Measurements from ENCODE around the gene MAK. TPM values are rescaled to one million over a fixed set of nuclear protein-coding genes. Genes with fewer than 3 reads are reported as not detected.
A peak's percentile ranks its signal among the peaks of the same experiment; 100 is the strongest.

The MAK gene
- total RNA-seq, 1 experiment from 2014 or later, result 0.06 TPM

- H3K27me3 ChIP-seq (replicated peaks; ENCODE audit: insufficient read depth, low read depth, low read length, poor library complexity), result no peaks in the 10 kb centered on the region
- ChIA-PET POLR2A (ENCODE audit: low non-redundant PET) (no interaction called here), CTCF (no interaction called here)
- H3K36me3 ChIP-seq (ENCODE audit: insufficient read depth, low read length, poor library complexity, severe bottlenecking), result no peaks in the 10 kb centered on the region
- TF ChIP-seq CTCF (conservative IDR thresholded peaks at IDR 0.05; ENCODE audit: low read depth, low read length) (no peak), EZH2 (IDR thresholded peaks at IDR 0.05; ENCODE audit: borderline replicate concordance, low read depth, low read length, poor library complexity, severe bottlenecking) (no peak)
- no TSS peak for BruUV-seq (replicated peaks)
- intact Hi-C loops (cut with micrococcal nuclease; ENCODE audit: unreplicated experiment), result no loop called here
- DNase-seq (ENCODE audit: low spot score), result no peak
- peaks cover 15% of the 10 kb centered on the region for H3K4me1 ChIP-seq (ENCODE audit: insufficient read depth, low read length, poor library complexity, severe bottlenecking)
- peak overlapping the region; percentile 54 for H3K4me3 ChIP-seq (ENCODE audit: low read depth, low read length, poor library complexity, severe bottlenecking)
- peak overlapping the region; percentile 81 for H3K27ac ChIP-seq (ENCODE audit: low read depth, low read length, poor library complexity, severe bottlenecking)
- peaks cover 4% of the 10 kb centered on the region for H3K9me3 ChIP-seq (ENCODE audit: low read depth, low read length, poor library complexity, severe bottlenecking)
Observed at GRCh38 chr6:10719964-10720264, 118.4 kb downstream of the MAK start.

- DNase-seq (ENCODE audit: low spot score), result peak; percentile 72
- Histone ChIP-seq H3K4me1 (ENCODE audit: insufficient read depth, low read length, poor library complexity, severe bottlenecking) (peaks cover 15% of the 10 kb centered on the region), H3K27ac (ENCODE audit: low read depth, low read length, poor library complexity, severe bottlenecking) (peak overlapping the region; percentile 81), H3K27me3 (replicated peaks; ENCODE audit: insufficient read depth, low read depth, low read length, poor library complexity) (no peaks in the 10 kb centered on the region), H3K9me3 (ENCODE audit: low read depth, low read length, poor library complexity, severe bottlenecking) (peaks cover 4% of the 10 kb centered on the region), H3K4me3 (ENCODE audit: low read depth, low read length, poor library complexity, severe bottlenecking) (peak overlapping the region; percentile 54), H3K36me3 (ENCODE audit: insufficient read depth, low read length, poor library complexity, severe bottlenecking) (no peaks in the 10 kb centered on the region)
- intact Hi-C loops (cut with micrococcal nuclease; ENCODE audit: unreplicated experiment), result no loop called here
- TF ChIP-seq EZH2 (IDR thresholded peaks at IDR 0.05; ENCODE audit: borderline replicate concordance, low read depth, low read length, poor library complexity, severe bottlenecking), result no peak
- BruUV-seq (replicated peaks), result no TSS peak
- ChIA-PET POLR2A (ENCODE audit: low non-redundant PET) (no interaction called here), CTCF (no interaction called here)
Observed at GRCh38 chr6:10719296-10719963, 118.9 kb downstream of the MAK start.

GRCh38 chr6:10713962-10714361, 124.4 kb downstream of the MAK start:
- TF ChIP-seq EZH2 (IDR thresholded peaks at IDR 0.05; ENCODE audit: borderline replicate concordance, low read depth, low read length, poor library complexity, severe bottlenecking) (no peak), CTCF (conservative IDR thresholded peaks at IDR 0.05; ENCODE audit: low read depth, low read length) (no peak)
- intact Hi-C loops (cut with micrococcal nuclease; ENCODE audit: unreplicated experiment), result no loop called here
- CTCF ChIA-PET, result no interaction called here
- peaks cover 4% of the 10 kb centered on the region for H3K9me3 ChIP-seq (ENCODE audit: low read depth, low read length, poor library complexity, severe bottlenecking)
- no peak overlapping the region for H3K4me3 ChIP-seq (ENCODE audit: low read depth, low read length, poor library complexity, severe bottlenecking)
- no TSS peak for BruUV-seq (replicated peaks)
- POLR2A ChIA-PET (ENCODE audit: low non-redundant PET), result no interaction called here
- no peaks in the 10 kb centered on the region for H3K4me1 ChIP-seq (ENCODE audit: insufficient read depth, low read length, poor library complexity, severe bottlenecking)
- DNase-seq (ENCODE audit: low spot score), result no peak
- H3K36me3 ChIP-seq (ENCODE audit: insufficient read depth, low read length, poor library complexity, severe bottlenecking), result peaks cover 13% of the 10 kb centered on the region
- no peak overlapping the region for H3K27ac ChIP-seq (ENCODE audit: low read depth, low read length, poor library complexity, severe bottlenecking)
- H3K27me3 ChIP-seq (replicated peaks; ENCODE audit: insufficient read depth, low read depth, low read length, poor library complexity), result no peaks in the 10 kb centered on the region

Other genes with a start within 250 kb of the MAK start
- gene C6orf52, start 143.9 kb downstream of the MAK start, total RNA-seq (2021), result 0.69 and 1.9 TPM in 2 replicates
- 34.4 and 41.6 TPM in 2 replicates for gene PAK1IP1, start 143.6 kb downstream of the MAK start, total RNA-seq (2021)
- 68.3 and 75.1 TPM in 2 replicates for gene TMEM14C, start 115.5 kb downstream of the MAK start, total RNA-seq (2021)
- gene TMEM14B, start 90.7 kb downstream of the MAK start, total RNA-seq (2021), result 90.7 and 94.6 TPM in 2 replicates
- not detected in 2 replicates for gene GCM2, start 43.5 kb upstream of the MAK start, total RNA-seq (2021)
- 7.5 and 9.7 TPM in 2 replicates for gene SYCP2L, start 48.5 kb upstream of the MAK start, total RNA-seq (2021)
- 12.7 and 14.1 TPM in 2 replicates for gene ELOVL2, start 205.8 kb upstream of the MAK start, total RNA-seq (2021)

All from A673 (cell line).